GM12873 (cell line): ENCODE data around the gene INKA2.

ENCODE experiments used
- TF ChIP-seq, protein P1 (sequence below): IDR thresholded peaks from 2 replicates; pipeline ENCODE4 v1.5.1; 2012; ENCODE audit warnings: low read depth, mild to moderate bottlenecking, moderate library complexity, low read length, control low read depth; ENCODE audit not compliant: insufficient read depth; ENCODE audit errors: missing control alignments

INKA2 gene

GRCh38 chr1:111707906-111708305 lies 31.3 kb downstream of the INKA2 start:
- TF ChIP-seq, protein P1, sequence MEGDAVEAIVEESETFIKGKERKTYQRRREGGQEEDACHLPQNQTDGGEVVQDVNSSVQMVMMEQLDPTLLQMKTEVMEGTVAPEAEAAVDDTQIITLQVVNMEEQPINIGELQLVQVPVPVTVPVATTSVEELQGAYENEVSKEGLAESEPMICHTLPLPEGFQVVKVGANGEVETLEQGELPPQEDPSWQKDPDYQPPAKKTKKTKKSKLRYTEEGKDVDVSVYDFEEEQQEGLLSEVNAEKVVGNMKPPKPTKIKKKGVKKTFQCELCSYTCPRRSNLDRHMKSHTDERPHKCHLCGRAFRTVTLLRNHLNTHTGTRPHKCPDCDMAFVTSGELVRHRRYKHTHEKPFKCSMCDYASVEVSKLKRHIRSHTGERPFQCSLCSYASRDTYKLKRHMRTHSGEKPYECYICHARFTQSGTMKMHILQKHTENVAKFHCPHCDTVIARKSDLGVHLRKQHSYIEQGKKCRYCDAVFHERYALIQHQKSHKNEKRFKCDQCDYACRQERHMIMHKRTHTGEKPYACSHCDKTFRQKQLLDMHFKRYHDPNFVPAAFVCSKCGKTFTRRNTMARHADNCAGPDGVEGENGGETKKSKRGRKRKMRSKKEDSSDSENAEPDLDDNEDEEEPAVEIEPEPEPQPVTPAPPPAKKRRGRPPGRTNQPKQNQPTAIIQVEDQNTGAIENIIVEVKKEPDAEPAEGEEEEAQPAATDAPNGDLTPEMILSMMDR, result no peak

- TF ChIP-seq, protein P1, result no peak
Observed at GRCh38 chr1:111706921-111707320, 32.3 kb downstream of the INKA2 start.

- TF ChIP-seq, protein P1, result no peak
Observed at GRCh38 chr1:111705841-111706240, 33.4 kb downstream of the INKA2 start.

DNA sequence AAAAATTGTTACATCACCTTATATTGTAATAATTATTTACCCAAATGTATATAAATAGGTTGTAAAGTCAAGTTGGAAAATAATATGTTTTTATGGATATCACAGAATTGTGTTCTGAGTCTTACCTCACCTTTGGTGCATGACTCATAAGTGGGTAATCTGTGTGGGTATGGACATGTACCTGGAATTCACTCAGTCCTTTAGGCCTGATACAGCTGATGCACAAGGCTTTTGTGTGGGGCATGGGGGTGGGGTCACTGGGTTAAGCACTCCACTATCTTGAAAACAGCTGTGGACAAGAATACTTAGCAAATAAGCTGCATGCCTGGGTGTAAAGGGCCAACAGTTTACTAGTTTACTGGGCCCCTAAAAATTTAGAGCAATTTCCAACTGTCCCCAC lies 34.4 kb downstream of the INKA2 start:
- TF ChIP-seq, protein P1, result no peak

DNA sequence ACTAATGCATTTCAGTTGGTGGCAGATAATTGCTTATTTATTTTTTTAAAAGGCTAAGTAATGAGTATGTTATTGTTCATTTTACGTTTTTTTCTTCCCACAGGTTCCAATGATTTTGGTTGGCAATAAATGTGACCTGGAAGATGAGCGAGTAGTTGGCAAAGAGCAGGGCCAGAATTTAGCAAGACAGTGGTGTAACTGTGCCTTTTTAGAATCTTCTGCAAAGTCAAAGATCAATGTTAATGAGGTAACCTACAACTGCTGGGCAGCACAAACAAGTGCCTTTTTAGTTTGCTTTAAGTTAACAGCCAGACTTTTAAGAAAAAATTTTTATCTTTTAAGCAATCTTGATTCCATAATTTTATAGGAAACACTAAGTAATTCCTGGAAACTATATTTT lies 35.0 kb downstream of the INKA2 start:
- TF ChIP-seq, protein P1, result no peak

DNA sequence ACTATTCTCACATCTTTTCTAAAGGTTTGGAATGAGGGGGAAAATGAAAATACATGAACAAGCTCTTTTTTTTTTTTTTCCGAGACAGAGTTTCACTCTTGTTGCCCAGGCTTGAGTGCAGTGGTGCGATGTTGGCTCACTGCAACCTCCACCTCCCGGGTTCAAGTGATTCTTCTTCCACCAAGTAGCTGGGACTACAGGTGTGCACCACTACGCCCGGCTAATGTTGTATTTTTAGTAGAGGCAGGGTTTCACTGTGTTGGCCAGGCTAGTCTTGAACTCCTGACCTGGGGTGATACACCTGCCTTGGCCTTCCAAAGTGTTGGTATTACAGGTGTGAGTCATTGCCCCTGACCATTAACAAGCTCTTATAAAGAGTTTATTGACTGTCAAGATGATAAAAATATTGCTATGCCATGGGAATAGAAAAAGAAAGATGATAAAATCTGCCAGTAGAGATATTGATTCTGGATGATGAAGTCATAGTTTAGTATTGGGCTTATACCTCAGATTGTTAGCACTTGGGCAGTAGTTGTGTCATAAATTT lies 36.6 kb downstream of the INKA2 start:
- TF ChIP-seq, protein P1, result no peak

- TF ChIP-seq, protein P1, result no peak
Observed at GRCh38 chr1:111699268-111699667, 39.9 kb downstream of the INKA2 start.
